Fibroblast of lung (primary cell): ENCODE measurements around the gene QDPR.

Source experiments
- CTCF ChIP-seq, 2 donors: IDR thresholded peaks in 1 of 2; conservative IDR thresholded peaks in 1 of 2; 1 replicate in 1 of 2; 2 replicates in 1 of 2; pipeline ENCODE4 v1.5.1; 2011 to 2012; ENCODE audit warnings: low read length in 2 of 2, control low read depth in 1 of 2, inconsistent platforms in 1 of 2, low read depth in 1 of 2, mild to moderate bottlenecking in 1 of 2
- EZH2 ChIP-seq: IDR thresholded peaks from 2 replicates; pipeline ENCODE4 v1.5.1; 2012; ENCODE audit warnings: low read length, control low read depth, mild to moderate bottlenecking; ENCODE audit errors: missing control alignments

- TF ChIP-seq CTCF (conservative IDR thresholded peaks at IDR 0.05 in 1 of 2, IDR thresholded peaks at IDR 0.05 in 1 of 2; ENCODE audit: low read depth in 1 of 2, low read length in 2 of 2) = no peak
- TF ChIP-seq EZH2 = no peak
These were observed 18.3 kb downstream of the QDPR start for GRCh38 chr4:17493619-17494018.
